OCI-LY3 (cell line): ENCODE data around the gene OR1L8.

Experiments used
- EZH2phosphoT487 ChIP-seq: fragments of 200-600 bp; shearing (Covaris generic); IDR thresholded peaks from 2 replicates; pipeline ENCODE4 v1.6.1; 2018; ENCODE audit warnings: antibody characterized with exemption, mixed run types, low read depth
- TF ChIP-seq, protein P1 (sequence below): fragments of 200-600, 300-600 bp; sonication (generic); IDR thresholded peaks from 2 replicates; pipeline ENCODE4 v1.5.1; 2014; ENCODE audit warnings: antibody characterized with exemption, low read length, low read depth

GRCh38 chr9:122536134-122536533 is 47.0 kb downstream of the OR1L8 start:
- TF ChIP-seq, protein P1, sequence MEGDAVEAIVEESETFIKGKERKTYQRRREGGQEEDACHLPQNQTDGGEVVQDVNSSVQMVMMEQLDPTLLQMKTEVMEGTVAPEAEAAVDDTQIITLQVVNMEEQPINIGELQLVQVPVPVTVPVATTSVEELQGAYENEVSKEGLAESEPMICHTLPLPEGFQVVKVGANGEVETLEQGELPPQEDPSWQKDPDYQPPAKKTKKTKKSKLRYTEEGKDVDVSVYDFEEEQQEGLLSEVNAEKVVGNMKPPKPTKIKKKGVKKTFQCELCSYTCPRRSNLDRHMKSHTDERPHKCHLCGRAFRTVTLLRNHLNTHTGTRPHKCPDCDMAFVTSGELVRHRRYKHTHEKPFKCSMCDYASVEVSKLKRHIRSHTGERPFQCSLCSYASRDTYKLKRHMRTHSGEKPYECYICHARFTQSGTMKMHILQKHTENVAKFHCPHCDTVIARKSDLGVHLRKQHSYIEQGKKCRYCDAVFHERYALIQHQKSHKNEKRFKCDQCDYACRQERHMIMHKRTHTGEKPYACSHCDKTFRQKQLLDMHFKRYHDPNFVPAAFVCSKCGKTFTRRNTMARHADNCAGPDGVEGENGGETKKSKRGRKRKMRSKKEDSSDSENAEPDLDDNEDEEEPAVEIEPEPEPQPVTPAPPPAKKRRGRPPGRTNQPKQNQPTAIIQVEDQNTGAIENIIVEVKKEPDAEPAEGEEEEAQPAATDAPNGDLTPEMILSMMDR, result no peak
- no peak for TF ChIP-seq EZH2phosphoT487
